ENCODE results near the gene PTGR3.

- TF ChIP-seq CTCF (IDR thresholded peaks at IDR 0.05), result no peak
- TF ChIP-seq POLR2A (IDR thresholded peaks at IDR 0.05), result no peak
Measured at GRCh38 chr18:75170916-75171315, 38.0 kb downstream of the PTGR3 start.

Measured in body of pancreas (tissue), 4 donors.